Naive thymus-derived CD4-positive, alpha-beta T cell (primary cell): ENCODE results near the gene INSC. TPM values are rescaled to one million over a fixed set of nuclear protein-coding genes. Genes with fewer than 3 reads are reported as not detected.

ENCODE experiments used
- ATAC-seq: fragments of 150-1000 bp; cut with Tn5 transposase; 2 replicates; pipeline ENCODE4 v1.10.0; 2021; ENCODE audit warnings: mild to moderate bottlenecking, moderate library complexity
- CTCF ChIA-PET: fragments of 350-600 bp; sonication (Branson Sonifier 250); formaldehyde crosslinking; loops from one replicate; lab custom pipeline; 2021; ENCODE audit warnings: antibody characterized with exemption; lab: Charles Lee
- POLR2A ChIA-PET: fragments of 350-600 bp; sonication (Branson Sonifier 250); formaldehyde crosslinking; loops from one replicate; lab custom pipeline; 2021; ENCODE audit warnings: antibody characterized with exemption, inconsistent platforms; lab: Charles Lee
- DNase-seq, 9 donors: peaks; one replicate each; pipeline versions ENCODE4 v3.0.0 to v3.0.0-alpha.2; 2020 to 2022; ENCODE audit warnings: mixed read lengths in 1 of 9
- H3K27ac ChIP-seq: one replicate; pipeline ENCODE4 v1.7.0; 2013; ENCODE audit warnings: mild to moderate bottlenecking, low read depth, low read length, moderate library complexity
- H3K27me3 ChIP-seq, 2 donors: one replicate each; pipeline ENCODE4 v1.7.0; 2013; ENCODE audit warnings: low read length in 2 of 2, mild to moderate bottlenecking in 2 of 2, moderate library complexity in 2 of 2; ENCODE audit not compliant: control insufficient read depth in 2 of 2, insufficient read depth in 2 of 2
- H3K36me3 ChIP-seq, 3 experiments: 1 replicate in 2 of 3; 2 replicates in 1 of 3; pipeline ENCODE4 v1.7.0; 2013; ENCODE audit warnings: low read length in 3 of 3, mild to moderate bottlenecking in 3 of 3, moderate library complexity in 1 of 3; ENCODE audit not compliant: insufficient read depth in 3 of 3, control insufficient read depth in 2 of 3
- H3K4me1 ChIP-seq, 2 donors: one replicate each; pipeline ENCODE4 v1.7.0; 2013; ENCODE audit warnings: low read length in 2 of 2, mild to moderate bottlenecking in 2 of 2, moderate library complexity in 1 of 2; ENCODE audit not compliant: control insufficient read depth in 2 of 2, insufficient read depth in 2 of 2
- H3K4me3 ChIP-seq: 2 replicates; pipeline ENCODE4 v1.7.0; 2013; ENCODE audit warnings: mild to moderate bottlenecking, low read length
- H3K9me3 ChIP-seq, 3 experiments: 1 replicate in 2 of 3; 2 replicates in 1 of 3; pipeline ENCODE4 v1.7.0; 2013; ENCODE audit warnings: low read length in 3 of 3; ENCODE audit not compliant: control insufficient read depth in 2 of 3
- H3K27ac Mint-ChIP-seq, 9 donors: one replicate each; pipeline ENCODE4 v1.8.0; 2020 to 2022; ENCODE audit warnings: mixed read lengths in 9 of 9, mild to moderate bottlenecking in 8 of 9, moderate library complexity in 5 of 9, inconsistent platforms in 2 of 9
- H3K27me3 Mint-ChIP-seq, 5 donors: one replicate each; pipeline ENCODE4 v1.8.0; 2021 to 2022; ENCODE audit warnings: mixed read lengths in 5 of 5, mild to moderate bottlenecking in 1 of 5
- H3K36me3 Mint-ChIP-seq, 5 donors: one replicate each; pipeline ENCODE4 v1.8.0; 2020 to 2022; ENCODE audit warnings: mixed read lengths in 5 of 5, mild to moderate bottlenecking in 3 of 5, inconsistent platforms in 1 of 5
- H3K4me1 Mint-ChIP-seq, 7 donors: one replicate each; pipeline ENCODE4 v1.8.0; 2020 to 2022; ENCODE audit warnings: mixed read lengths in 7 of 7, mild to moderate bottlenecking in 3 of 7, inconsistent platforms in 1 of 7
- H3K4me3 Mint-ChIP-seq, 10 donors: one replicate each; pipeline ENCODE4 v1.8.0; 2020 to 2022; ENCODE audit warnings: mild to moderate bottlenecking in 10 of 10, mixed read lengths in 10 of 10, moderate library complexity in 6 of 10, inconsistent platforms in 2 of 10
- H3K9me3 Mint-ChIP-seq, 11 donors: one replicate each; pipeline ENCODE4 v1.8.0; 2020 to 2022; ENCODE audit warnings: mixed read lengths in 11 of 11, mild to moderate bottlenecking in 4 of 11, inconsistent platforms in 1 of 11, moderate library complexity in 1 of 11
- intact Hi-C, 2 donors: fragments of 100-400 bp; cut with micrococcal nuclease; formaldehyde crosslinking; loops; one replicate each; pipeline ENCODE4 v1.15.1; 2023
- polyA plus RNA-seq, 2 donors: library from polyadenylated mRNA; unstranded; fragments of 300-500 nt; fragmentation: Illumina TruSeq; gene quantifications; one replicate each; pipeline ENCODE4 v1.2.3, GENCODE V29; 2021
- total RNA-seq, 6 experiments: library from RNA in 5 of 6; stranded (reverse) in 5 of 6; gene quantifications; 1 replicate in 5 of 6; 2 replicates in 1 of 6; pipeline ENCODE4 v1.2.3 and lab custom pipeline; 2021 to 2026

INSC gene
- total and polyA plus RNA-seq, 7 experiments from 2014 or later = 0.14 to 0.56 (median 0.22) TPM; not detected in 2

GRCh38 chr11:15128621-15129020, 13.9 kb downstream of the INSC start:
- H3K36me3 ChIP-seq = no peaks in the 10 kb centered on the region
- H3K27me3 ChIP-seq = no peaks in the 10 kb centered on the region
- peaks cover 0 to 5% (median 0%) of the 10 kb centered on the region in 11 donors for H3K9me3 Mint-ChIP-seq
- H3K4me3 ChIP-seq = no peak overlapping the region
- no peak overlapping the region for H3K27ac Mint-ChIP-seq
- ChIA-PET POLR2A (no interaction called here), CTCF (no interaction called here)
- no peak for DNase-seq
- no peak overlapping the region for H3K4me3 Mint-ChIP-seq
- H3K9me3 ChIP-seq = no peaks in the 10 kb centered on the region
- H3K27ac ChIP-seq = no peak overlapping the region
- H3K4me1 ChIP-seq = no peaks in the 10 kb centered on the region
- no peak for ATAC-seq
- peaks cover 0 to 72% (median 12%) of the 10 kb centered on the region in 5 donors for H3K27me3 Mint-ChIP-seq
- H3K36me3 Mint-ChIP-seq = no peaks in the 10 kb centered on the region
- H3K4me1 Mint-ChIP-seq = no peaks in the 10 kb centered on the region
- intact Hi-C loops = no loop called here

- H3K4me1 ChIP-seq = no peaks in the 10 kb centered on the region
- H3K4me1 Mint-ChIP-seq = peaks cover 0 to 5% (median 0%) of the 10 kb centered on the region in 7 donors
- no peaks in the 10 kb centered on the region for H3K9me3 ChIP-seq
- no peak overlapping the region for H3K27ac ChIP-seq
- no peak overlapping the region for H3K27ac Mint-ChIP-seq
- no peaks in the 10 kb centered on the region for H3K36me3 Mint-ChIP-seq
- ChIA-PET POLR2A (no interaction called here), CTCF (no interaction called here)
- intact Hi-C loops = no loop called here
- H3K27me3 Mint-ChIP-seq = peaks cover 0 to 41% (median 12%) of the 10 kb centered on the region in 5 donors
- H3K27me3 ChIP-seq = no peaks in the 10 kb centered on the region
- H3K9me3 Mint-ChIP-seq = peaks cover 0 to 5% (median 0%) of the 10 kb centered on the region in 11 donors
- ATAC-seq = no peak
- H3K36me3 ChIP-seq = no peaks in the 10 kb centered on the region
- DNase-seq = no peak
- H3K4me3 Mint-ChIP-seq = no peak overlapping the region
- H3K4me3 ChIP-seq = no peak overlapping the region
These were observed 21.4 kb downstream of the INSC start for GRCh38 chr11:15136166-15136565.

- Mint-ChIP-seq H3K27ac (no peak overlapping the region), H3K9me3 (no peaks in the 10 kb centered on the region), H3K27me3 (peaks cover 0 to 17% (median 0%) of the 10 kb centered on the region in 5 donors), H3K4me3 (no peak overlapping the region), H3K4me1 (peaks cover 0 to 5% (median 0%) of the 10 kb centered on the region in 7 donors), H3K36me3 (no peaks in the 10 kb centered on the region)
- DNase-seq (no peak), ATAC-seq (no peak)
- Histone ChIP-seq H3K36me3 (no peaks in the 10 kb centered on the region), H3K27ac (no peak overlapping the region), H3K27me3 (no peaks in the 10 kb centered on the region), H3K4me3 (no peak overlapping the region), H3K4me1 (no peaks in the 10 kb centered on the region), H3K9me3 (no peaks in the 10 kb centered on the region)
- intact Hi-C loops = no loop called here
- ChIA-PET POLR2A (no interaction called here), CTCF (no interaction called here)
These were observed 24.5 kb downstream of the INSC start for GRCh38 chr11:15139096-15139770.

GRCh38 chr11:15139958-15140659, 25.4 kb downstream of the INSC start:
- ChIA-PET CTCF (no interaction called here), POLR2A (no interaction called here)
- no peaks in the 10 kb centered on the region for H3K9me3 ChIP-seq
- no peaks in the 10 kb centered on the region for H3K36me3 ChIP-seq
- H3K27ac Mint-ChIP-seq = no peak overlapping the region
- H3K9me3 Mint-ChIP-seq = no peaks in the 10 kb centered on the region
- no peaks in the 10 kb centered on the region for H3K27me3 ChIP-seq
- no peak overlapping the region for H3K27ac ChIP-seq
- no peak for DNase-seq
- no peak overlapping the region for H3K4me3 Mint-ChIP-seq
- no peaks in the 10 kb centered on the region for H3K36me3 Mint-ChIP-seq
- H3K4me3 ChIP-seq = no peak overlapping the region
- no peaks in the 10 kb centered on the region for H3K4me1 ChIP-seq
- peaks cover 0 to 13% (median 0%) of the 10 kb centered on the region in 5 donors for H3K27me3 Mint-ChIP-seq
- ATAC-seq = no peak
- intact Hi-C loops = no loop called here
- H3K4me1 Mint-ChIP-seq = peaks cover 0 to 5% (median 0%) of the 10 kb centered on the region in 7 donors

GRCh38 chr11:15141381-15141780, 26.7 kb downstream of the INSC start:
- Histone ChIP-seq H3K9me3 (no peaks in the 10 kb centered on the region), H3K27ac (no peak overlapping the region), H3K27me3 (no peaks in the 10 kb centered on the region), H3K36me3 (no peaks in the 10 kb centered on the region), H3K4me3 (no peak overlapping the region), H3K4me1 (no peaks in the 10 kb centered on the region)
- ATAC-seq = no peak
- peaks cover 0 to 5% (median 0%) of the 10 kb centered on the region in 7 donors for H3K4me1 Mint-ChIP-seq
- CTCF ChIA-PET = no interaction called here
- no peaks in the 10 kb centered on the region for H3K36me3 Mint-ChIP-seq
- no peak for DNase-seq
- no peak overlapping the region for H3K27ac Mint-ChIP-seq
- peaks cover 0 to 13% (median 0%) of the 10 kb centered on the region in 5 donors for H3K27me3 Mint-ChIP-seq
- H3K4me3 Mint-ChIP-seq = no peak overlapping the region
- POLR2A ChIA-PET = no interaction called here
- H3K9me3 Mint-ChIP-seq = no peaks in the 10 kb centered on the region
- intact Hi-C loops = no loop called here

DNA sequence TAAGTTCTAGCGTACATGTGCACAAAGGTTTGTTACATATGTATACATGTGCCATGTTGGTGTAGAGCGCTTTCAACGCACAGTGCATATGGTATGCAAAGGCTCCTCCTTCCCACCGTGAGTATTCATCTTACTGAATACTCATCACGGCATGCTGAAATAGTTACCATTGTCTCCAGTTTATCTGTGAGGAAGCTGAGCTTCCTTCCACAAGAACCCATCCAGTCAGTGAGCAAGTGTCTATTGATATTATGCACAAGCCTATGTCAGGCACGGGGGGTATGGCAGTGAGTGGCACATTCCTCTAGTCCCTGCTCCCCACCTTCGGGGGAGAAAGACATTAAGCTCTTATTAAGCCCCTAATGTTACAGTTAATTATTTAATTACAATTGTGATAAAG, 28.1 kb downstream of the INSC start:
- ChIA-PET POLR2A (no interaction called here), CTCF (interaction anchor here (0.6 kb wide), 2 partner anchors 85 to 240 kb away, joined by 3 read pairs; no protein-coding TSS in a partner anchor)
- peaks cover 0 to 2% (median 0%) of the 10 kb centered on the region in 7 donors for H3K4me1 Mint-ChIP-seq

More for the DNA sequence above, 28.1 kb downstream of the INSC start:
- no peaks in the 10 kb centered on the region for H3K4me1 ChIP-seq
- no peak overlapping the region for H3K4me3 ChIP-seq
- H3K36me3 Mint-ChIP-seq = no peaks in the 10 kb centered on the region
- H3K4me3 Mint-ChIP-seq = no peak overlapping the region
- no peak overlapping the region for H3K27ac ChIP-seq
- no peak overlapping the region for H3K27ac Mint-ChIP-seq
- intact Hi-C loops = no loop called here
- no peaks in the 10 kb centered on the region for H3K27me3 ChIP-seq
- no peaks in the 10 kb centered on the region for H3K9me3 Mint-ChIP-seq
- ATAC-seq (no peak), DNase-seq (no peak)
- H3K36me3 ChIP-seq = no peaks in the 10 kb centered on the region
- no peaks in the 10 kb centered on the region for H3K9me3 ChIP-seq
- H3K27me3 Mint-ChIP-seq = peaks cover 0 to 21% (median 0%) of the 10 kb centered on the region in 5 donors
